GF-D8 (cell line): Measurements from ENCODE around the gene MACROD2.
"Not testable (repeated sequence)": the region's sequence is repeated elsewhere in the genome, so short reads cannot be mapped to it uniquely, and the experiment has no call there.

Experiments
- DNase-seq: peaks from one replicate; lab custom pipeline; 2025; lab: John Stamatoyannopoulos, UW

Gene MACROD2

GRCh38 chr20:14410869-14411555 lies 415.7 kb downstream of the MACROD2 start:
- no peak for DNase-seq

GRCh38 chr20:14412065-14412681 lies 416.9 kb downstream of the MACROD2 start:
- DNase-seq, result no peak

GRCh38 chr20:14413835-14414234 lies 418.5 kb downstream of the MACROD2 start:
- no peak for DNase-seq

DNA sequence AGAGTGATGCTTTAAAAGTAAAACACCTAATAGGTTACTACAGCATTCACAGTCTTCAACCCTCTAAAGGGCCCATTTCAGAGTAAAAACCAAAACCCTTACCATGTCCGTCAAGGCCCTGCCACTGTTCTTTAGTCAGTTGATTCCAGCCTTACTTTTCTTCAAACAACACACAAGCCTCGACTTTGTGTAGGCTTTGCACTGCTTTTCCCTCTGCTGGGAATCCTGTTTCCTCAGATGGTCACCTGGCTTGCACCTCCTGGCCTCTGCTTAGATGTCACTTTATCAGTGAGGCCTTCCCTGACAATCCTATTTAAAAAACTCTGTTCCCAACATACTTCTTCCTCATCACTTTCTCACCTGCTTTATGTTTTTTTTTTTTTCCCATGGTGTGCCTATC lies 419.2 kb downstream of the MACROD2 start:
- no peak for DNase-seq

- DNase-seq, result no peak
Measured at GRCh38 chr20:14415467-14415866, 420.2 kb downstream of the MACROD2 start.

DNA sequence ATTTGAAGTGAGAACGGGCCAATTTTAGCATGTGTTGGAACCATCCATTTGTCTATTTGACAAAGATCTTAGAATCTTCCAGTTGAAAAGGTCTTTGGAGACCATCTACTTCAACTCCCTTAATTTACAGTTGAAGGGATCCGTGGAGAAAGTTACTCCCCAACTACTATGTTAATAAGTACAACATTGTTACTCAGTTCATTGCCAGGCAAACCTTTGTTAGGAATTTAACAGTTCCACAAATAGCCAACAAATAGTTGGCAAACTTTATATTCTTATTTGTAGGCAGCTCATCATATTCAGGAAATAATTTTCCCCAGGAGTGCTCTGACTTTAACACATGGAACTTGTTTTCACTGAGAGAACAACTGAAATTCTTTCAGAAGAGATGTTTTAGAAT lies 423.1 kb downstream of the MACROD2 start:
- no peak for DNase-seq

GRCh38 chr20:14422892-14423291 lies 427.6 kb downstream of the MACROD2 start:
- DNase-seq, result no peak

DNA sequence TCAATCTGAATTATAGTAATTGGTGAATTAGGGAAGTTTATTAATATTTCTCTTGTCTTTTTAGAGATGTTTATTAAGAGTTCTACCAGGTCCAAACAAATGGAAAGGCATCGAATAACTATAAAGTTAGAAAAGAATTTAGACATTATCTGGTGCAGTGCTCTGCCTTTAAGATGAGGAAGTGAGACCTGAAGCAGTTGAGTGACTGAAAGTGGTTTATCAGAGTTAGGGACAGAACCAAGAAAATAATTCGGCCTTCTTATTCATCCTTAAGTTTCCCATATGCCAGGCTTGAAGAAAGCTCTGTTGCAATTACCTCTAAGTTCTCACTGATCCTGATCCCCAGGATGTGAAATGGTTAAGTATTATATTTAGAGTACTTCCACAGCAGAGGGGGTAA lies 436.3 kb downstream of the MACROD2 start:
- no peak for DNase-seq

- DNase-seq, result no peak
Measured at GRCh38 chr20:14432085-14432484, 436.8 kb downstream of the MACROD2 start.

DNA sequence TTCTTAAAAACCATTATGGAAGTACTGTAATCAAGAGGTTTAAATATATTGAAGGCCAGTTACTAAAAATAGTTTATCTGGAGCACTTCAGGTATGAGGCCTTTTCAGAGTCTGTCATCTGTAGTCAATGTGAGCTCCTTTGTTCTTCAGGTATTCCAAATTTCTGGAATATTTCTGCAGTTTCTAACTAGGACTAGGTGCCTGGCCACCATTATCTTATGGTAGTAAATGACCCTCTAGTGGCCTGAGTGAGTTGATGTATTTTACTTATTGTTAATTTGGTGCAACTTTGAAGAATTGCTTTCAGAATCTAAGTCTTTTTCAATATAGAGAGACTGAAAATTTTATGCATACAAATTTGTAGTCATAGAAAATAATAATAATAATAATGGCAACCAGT lies 437.3 kb downstream of the MACROD2 start:
- DNase-seq, result no peak

- DNase-seq, result no peak
Measured at GRCh38 chr20:14434384-14435136, 439.2 kb downstream of the MACROD2 start.

DNA sequence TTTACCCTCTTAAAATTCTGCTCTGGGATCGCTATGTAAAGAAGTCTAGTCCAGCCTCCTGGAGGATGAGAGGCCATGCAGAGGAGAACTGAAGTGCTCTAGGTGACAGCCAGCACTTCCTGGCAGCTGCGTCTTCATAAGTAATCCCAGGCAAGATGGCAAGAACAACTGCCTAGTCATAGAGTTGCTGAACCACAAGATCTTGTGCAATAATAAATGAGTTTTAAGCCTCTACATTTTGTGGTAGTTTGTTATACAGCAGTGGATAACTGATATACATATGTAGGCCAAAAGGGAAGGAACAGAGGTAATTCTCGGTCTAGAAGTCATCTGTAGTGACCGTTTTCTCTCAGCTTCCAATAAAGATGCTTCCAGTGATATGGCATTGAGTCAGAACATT lies 445.9 kb downstream of the MACROD2 start:
- peak; percentile 5 for DNase-seq

DNA sequence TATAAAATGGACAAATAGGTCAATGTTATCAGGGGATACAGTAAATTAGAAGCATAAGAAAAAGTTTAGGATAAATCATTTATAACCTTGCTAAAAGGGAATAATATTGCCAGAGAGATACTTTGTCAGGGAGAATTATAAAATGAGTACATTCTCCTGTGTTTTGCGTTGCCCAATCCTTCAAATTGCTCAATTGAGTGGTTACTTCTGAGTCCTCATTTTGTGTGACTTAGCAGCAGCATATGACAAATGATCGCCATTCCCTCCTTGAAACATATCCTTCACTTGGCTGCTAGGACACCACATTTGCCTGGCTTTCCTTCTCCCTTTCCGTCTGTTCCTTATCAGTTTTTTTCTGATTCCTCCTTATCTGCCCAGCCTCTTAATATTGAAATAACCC lies 448.8 kb downstream of the MACROD2 start:
- no peak for DNase-seq

GRCh38 chr20:14445310-14445709 lies 450.0 kb downstream of the MACROD2 start:
- no peak for DNase-seq

GRCh38 chr20:14445902-14446301 lies 450.6 kb downstream of the MACROD2 start:
- DNase-seq, result no peak

DNA sequence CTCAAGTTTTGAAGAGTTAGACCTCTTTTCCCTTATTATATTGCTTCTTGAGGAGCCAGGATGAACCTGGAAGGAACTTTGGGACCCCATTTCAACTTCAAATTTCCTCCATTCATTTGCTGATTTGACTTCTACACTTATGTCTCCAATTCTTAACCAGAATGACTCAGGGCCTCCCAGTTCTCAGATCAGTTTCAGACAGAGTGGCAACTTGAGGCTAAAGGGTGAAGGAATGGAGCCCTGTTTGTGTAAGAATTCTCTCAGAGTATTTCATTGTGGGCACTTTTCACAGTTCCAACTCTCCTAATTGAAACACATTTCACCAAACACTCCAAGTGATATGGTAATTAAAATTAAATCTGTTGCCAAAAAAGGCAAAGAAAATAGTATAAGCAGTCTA lies 451.1 kb downstream of the MACROD2 start:
- DNase-seq, result no peak

DNA sequence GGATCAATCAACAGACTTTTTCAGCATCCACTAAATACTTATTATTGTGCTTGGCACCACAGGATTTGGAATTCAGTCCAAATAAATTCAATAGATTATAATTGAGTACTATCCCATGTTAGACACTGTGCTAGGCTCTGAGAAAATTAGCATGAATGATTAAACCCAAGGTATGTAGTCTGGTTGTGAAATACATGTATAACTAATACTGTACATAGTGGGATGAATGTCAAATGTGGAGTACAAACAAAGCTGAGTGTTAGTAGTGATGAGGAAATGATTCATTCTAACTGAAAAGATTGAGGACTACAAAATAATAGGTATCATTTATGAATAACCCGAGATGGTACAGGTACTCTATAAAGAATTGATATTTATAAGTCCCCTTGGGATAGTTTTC lies 454.0 kb downstream of the MACROD2 start:
- no peak for DNase-seq

DNA sequence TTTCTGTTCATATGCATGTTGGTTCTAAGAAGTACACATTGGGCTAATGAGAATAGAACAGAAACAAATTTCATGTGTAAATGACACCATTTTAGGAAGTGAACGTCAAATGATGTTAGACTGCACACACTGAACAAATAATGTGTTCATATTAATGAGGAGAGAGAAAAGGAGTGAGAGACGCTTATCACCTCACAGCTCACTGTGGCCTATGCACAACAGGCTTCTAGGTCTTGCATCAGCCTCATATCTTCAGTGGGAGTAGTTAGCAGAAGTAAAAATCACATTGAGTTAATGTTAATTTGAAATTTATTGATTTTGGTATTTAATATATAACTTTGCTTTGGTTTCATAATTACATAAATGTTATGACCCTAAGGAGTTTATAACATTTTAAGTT lies 454.9 kb downstream of the MACROD2 start:
- no peak for DNase-seq

- no peak for DNase-seq
Measured at GRCh38 chr20:14451458-14451857, 456.1 kb downstream of the MACROD2 start.

DNA sequence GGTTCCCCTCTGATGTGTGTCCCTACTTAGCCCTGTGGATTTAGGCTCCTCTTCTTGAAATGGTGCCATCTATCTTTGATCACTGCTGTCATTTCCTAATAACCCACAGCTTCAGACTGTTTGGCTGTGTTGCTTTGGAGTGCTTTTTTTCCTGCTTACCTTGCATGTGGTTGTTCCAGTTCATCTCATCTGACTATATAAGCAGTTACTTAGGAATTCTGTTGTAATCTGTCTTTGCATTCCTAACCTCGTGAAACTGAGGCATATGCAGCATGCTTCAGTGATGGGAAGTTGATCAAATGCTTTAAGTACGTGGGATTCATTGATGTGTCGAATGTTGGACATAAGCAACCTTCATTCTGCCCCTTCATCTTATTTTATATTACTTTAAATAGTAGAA lies 457.9 kb downstream of the MACROD2 start:
- no peak for DNase-seq

GRCh38 chr20:14454296-14454695 lies 459.0 kb downstream of the MACROD2 start:
- DNase-seq, result no peak

- DNase-seq, result not testable (repeated sequence)
Measured at GRCh38 chr20:14467104-14467827, 471.9 kb downstream of the MACROD2 start.
